HepG2 (cell line): Measurements from ENCODE around the gene ADGRF1. TPM values are rescaled to one million over a fixed set of nuclear protein-coding genes. Genes with fewer than 3 reads are reported as not detected.
A peak's percentile ranks its signal among the peaks of the same experiment; 100 is the strongest.

ENCODE experiments used
- CBX1 ChIP-seq: IDR thresholded peaks from one replicate; pipeline ENCODE4 v1.6.1; 2016; ENCODE audit warnings: antibody characterized with exemption, low read depth
- CERS6 ChIP-seq: sonication (generic); formaldehyde crosslinking; IDR thresholded peaks from 2 replicates; pipeline ENCODE4 v1.5.0; 2020; ENCODE audit warnings: missing genetic modification reagents
- ETV5 ChIP-seq: IDR thresholded peaks from 2 replicates; pipeline ENCODE4 v1.6.1; 2018; ENCODE audit warnings: missing biosample characterization, missing genetic modification reagents, inconsistent platforms, borderline replicate concordance
- FOXK2 ChIP-seq: fragments of 450-650 bp; IDR thresholded peaks from 2 replicates; pipeline ENCODE4 v1.6.1; 2016
- HMGXB3 ChIP-seq: sonication (generic); formaldehyde crosslinking; IDR thresholded peaks from 2 replicates; pipeline ENCODE4 v1.4.0; 2020; ENCODE audit warnings: missing genetic modification reagents, borderline replicate concordance
- IRF1 ChIP-seq: sonication (generic); formaldehyde crosslinking; IDR thresholded peaks from 2 replicates; pipeline ENCODE4 v1.4.0; 2020; ENCODE audit warnings: low read depth, mild to moderate bottlenecking, missing genetic modification reagents
- MEIS2 ChIP-seq: sonication (generic); formaldehyde crosslinking; IDR thresholded peaks from 2 replicates; pipeline ENCODE4 v1.9.0; 2021; ENCODE audit warnings: mild to moderate bottlenecking, missing genetic modification reagents
- MZF1 ChIP-seq: sonication (generic); formaldehyde crosslinking; IDR thresholded peaks from 2 replicates; pipeline ENCODE4 v1.8.1; 2023; ENCODE audit warnings: mild to moderate bottlenecking, missing genetic modification reagents, borderline replicate concordance
- PHF20 ChIP-seq: sonication (generic); formaldehyde crosslinking; IDR thresholded peaks from 2 replicates; pipeline ENCODE4 v1.5.0; 2020; ENCODE audit warnings: mild to moderate bottlenecking, missing genetic modification reagents
- RAD21 ChIP-seq: fragments of 450-650 bp; formaldehyde crosslinking; IDR thresholded peaks from 2 replicates; pipeline ENCODE4 v1.5.0; 2020; ENCODE audit warnings: mild to moderate bottlenecking
- RFX5 ChIP-seq: IDR thresholded peaks from 2 replicates; pipeline ENCODE4 v1.6.1; 2011; ENCODE audit warnings: low read depth, low read length, improper control_type of control experiment
- SNRNP70 ChIP-seq: fragments of 200-400 bp; formaldehyde crosslinking; IDR thresholded peaks from 2 replicates; pipeline ENCODE4 v1.6.1; 2017; ENCODE audit warnings: mild to moderate bottlenecking, low read depth, low read length, moderate library complexity
- TCF7L2 ChIP-seq: IDR thresholded peaks from 2 replicates; pipeline ENCODE4 v1.6.1; 2011; ENCODE audit warnings: mild to moderate bottlenecking, low read depth, low read length, moderate library complexity
- ZBTB21 ChIP-seq: sonication (generic); formaldehyde crosslinking; IDR thresholded peaks from 2 replicates; pipeline ENCODE4 v1.4.0; 2020; ENCODE audit warnings: missing genetic modification reagents
- ZFX ChIP-seq: sonication (generic); formaldehyde crosslinking; IDR thresholded peaks from 2 replicates; pipeline ENCODE4 v1.4.0; 2020; ENCODE audit warnings: mild to moderate bottlenecking, low read depth, missing genetic modification reagents, moderate library complexity
- ZKSCAN5 ChIP-seq: sonication (generic); formaldehyde crosslinking; IDR thresholded peaks from 2 replicates; pipeline ENCODE4 v1.5.1; 2020; ENCODE audit warnings: mild to moderate bottlenecking, missing genetic modification reagents
- ZMYM4 ChIP-seq: sonication (generic); formaldehyde crosslinking; IDR thresholded peaks from 2 replicates; pipeline ENCODE4 v1.8.1; 2023; ENCODE audit warnings: mild to moderate bottlenecking, missing genetic modification reagents
- ZNF207 ChIP-seq: fragments of 450-650 bp; IDR thresholded peaks from 2 replicates; pipeline ENCODE4 v1.6.1; 2016; ENCODE audit warnings: antibody characterized with exemption, borderline replicate concordance
- ZNF430 ChIP-seq: sonication (generic); formaldehyde crosslinking; IDR thresholded peaks from 2 replicates; pipeline ENCODE4 v1.9.0; 2021; ENCODE audit warnings: mild to moderate bottlenecking, missing genetic modification reagents
- ZNF441 ChIP-seq: sonication (generic); formaldehyde crosslinking; IDR thresholded peaks from 2 replicates; pipeline ENCODE4 v1.7.0; 2021; ENCODE audit warnings: missing genetic modification reagents, borderline replicate concordance
- ZNF460 ChIP-seq: sonication (generic); formaldehyde crosslinking; IDR thresholded peaks from 2 replicates; pipeline ENCODE4 v1.5.1; 2020; ENCODE audit warnings: missing genetic modification reagents, mild to moderate bottlenecking, borderline replicate concordance
- ZNF563 ChIP-seq: sonication (generic); formaldehyde crosslinking; IDR thresholded peaks from 2 replicates; pipeline ENCODE4 v1.8.0; 2022; ENCODE audit warnings: mild to moderate bottlenecking, moderate library complexity, missing genetic modification reagents
- ZNF629 ChIP-seq: sonication (generic); formaldehyde crosslinking; conservative IDR thresholded peaks from 2 replicates; pipeline ENCODE4 v1.5.0; 2020; ENCODE audit warnings: missing genetic modification reagents
- ZNF746 ChIP-seq: sonication (generic); formaldehyde crosslinking; IDR thresholded peaks from 2 replicates; pipeline ENCODE4 v1.8.0; 2022; ENCODE audit warnings: mild to moderate bottlenecking, missing genetic modification reagents
- ZNF776 ChIP-seq: sonication (generic); formaldehyde crosslinking; IDR thresholded peaks from 2 replicates; pipeline ENCODE4 v1.4.0; 2020; ENCODE audit warnings: mild to moderate bottlenecking, missing genetic modification reagents
- ZNF879 ChIP-seq: sonication (generic); formaldehyde crosslinking; IDR thresholded peaks from 2 replicates; pipeline ENCODE4 v1.8.1; 2023; ENCODE audit warnings: missing genetic modification reagents
- polyA plus RNA-seq, 8 experiments: library from polyadenylated mRNA; depleted of rRNA in 3 of 8; stranded (reverse) in 7 of 8; unstranded in 1 of 8; fragments of >200 nt; fragmentation: Illumina TruSeq in 4 of 8; extraction: Trizol in 4 of 8; gene quantifications; 2 replicates each; pipeline versions ENCODE4 v1.2.1 to v1.2.3, GENCODE V29; 2011 to 2016; ENCODE audit warnings: low read depth in 4 of 8, missing spikeins in 1 of 8, mixed read lengths in 1 of 8; ENCODE audit not compliant: insufficient read depth in 1 of 8
- total RNA-seq, 5 experiments: library from RNA; depleted of rRNA; stranded (reverse); fragments of >200 nt; fragmentation: Illumina TruSeq; extraction: Trizol; gene quantifications; 2 replicates each; pipeline ENCODE4 v1.2.3, GENCODE V29; 2016; ENCODE audit warnings: low read depth in 1 of 5

The ADGRF1 gene
- total and polyA plus RNA-seq, 2 of the 13 experiments (the other 11 are each of a cell fraction or from before 2014, with no cell fraction given): not detected

- peak; percentile 42; the same call in 1 of the 2 replicates for TF ChIP-seq ZNF629
- peak; percentile 29; the same call in 1 of the 2 replicates for TF ChIP-seq PHF20 (CRISPR knock-in tag)
- TF ChIP-seq CERS6 (CRISPR knock-in tag): no peak
- TF ChIP-seq ZNF430 (CRISPR knock-in tag): peak; percentile 72; the same call in 1 of the 2 replicates
- peak; percentile 87; the same call in 1 of the 2 replicates for TF ChIP-seq MEIS2
- peak; percentile 88 for TF ChIP-seq ETV5
- no peak; the same call in 1 of the 2 replicates for TF ChIP-seq FOXK2
- no peak for TF ChIP-seq ZNF441 (CRISPR knock-in tag)
- peak; percentile 37; the same call in 1 of the 2 replicates for TF ChIP-seq ZFX (CRISPR knock-in tag)
- TF ChIP-seq SNRNP70: no peak
- 0 out of 2 replicates have a peak, but pooled peaks have one; percentile 26 for TF ChIP-seq RFX5
- no peak for TF ChIP-seq IRF1 (CRISPR knock-in tag)
- peak; percentile 82; the same call in 1 of the 2 replicates for TF ChIP-seq ZNF746
- TF ChIP-seq TCF7L2: peak; percentile 97
- TF ChIP-seq HMGXB3: peak; percentile 53; the same call in 1 of the 2 replicates
- no peak for TF ChIP-seq ZNF776 (CRISPR knock-in tag)
- TF ChIP-seq ZNF207: no peak
- no peak for TF ChIP-seq ZNF563 (CRISPR knock-in tag)
- TF ChIP-seq ZMYM4 (CRISPR knock-in tag): peak; percentile 81
- peak; percentile 81 for TF ChIP-seq CBX1
- no peak for TF ChIP-seq MZF1 (CRISPR knock-in tag)
- no peak for TF ChIP-seq ZNF460 (CRISPR knock-in tag)
- TF ChIP-seq ZBTB21 (CRISPR knock-in tag): no peak; the same call in 1 of the 2 replicates
- 0 out of 2 replicates have a peak, but pooled peaks have one; percentile 14 for TF ChIP-seq RAD21 (CRISPR knock-in tag)
- peak; percentile 93 for TF ChIP-seq ZKSCAN5
- TF ChIP-seq ZNF879 (CRISPR knock-in tag): no peak
Observed at GRCh38 chr6:47075741-47076421, 33.7 kb upstream of the ADGRF1 start (continued).
